Activated CD8-positive, alpha-beta memory T cell treated with anti-CD3 and anti-CD28 coated beads for 1 hour (primary cell): ENCODE data around the gene ZNRF1.
"Not testable (repeated sequence)": the region's sequence is repeated elsewhere in the genome, so short reads cannot be mapped to it uniquely, and the experiment has no call there.

ENCODE experiments used
- DNase-seq, 2 donors: peaks; one replicate each; pipeline ENCODE4 v3.0.0-alpha.2; 2020; ENCODE audit warnings: low read depth in 1 of 2; ENCODE audit errors: extremely low read depth in 1 of 2

Gene ZNRF1

GRCh38 chr16:75026239-75026891, 27.5 kb downstream of the ZNRF1 start:
- DNase-seq: not testable (repeated sequence)

GRCh38 chr16:75026892-75027391, 28.1 kb downstream of the ZNRF1 start:
- no peak for DNase-seq

- DNase-seq: no peak
These were observed 28.9 kb downstream of the ZNRF1 start for GRCh38 chr16:75027520-75028300.

- DNase-seq: no peak
These were observed 29.8 kb downstream of the ZNRF1 start for GRCh38 chr16:75028544-75029135.

GRCh38 chr16:75029854-75030253, 31.0 kb downstream of the ZNRF1 start:
- no peak for DNase-seq

GRCh38 chr16:75032655-75033054, 33.8 kb downstream of the ZNRF1 start:
- no peak for DNase-seq

- no peak for DNase-seq
These were observed 36.7 kb downstream of the ZNRF1 start for GRCh38 chr16:75035410-75035968.

- no peak for DNase-seq
These were observed 39.4 kb downstream of the ZNRF1 start for GRCh38 chr16:75038036-75038858.

GRCh38 chr16:75039941-75040340, 41.1 kb downstream of the ZNRF1 start:
- DNase-seq: no peak

- no peak for DNase-seq
These were observed 43.8 kb downstream of the ZNRF1 start for GRCh38 chr16:75042426-75043174.

GRCh38 chr16:75043175-75043895, 44.5 kb downstream of the ZNRF1 start:
- no peak for DNase-seq

GRCh38 chr16:75044800-75045361, 46.1 kb downstream of the ZNRF1 start:
- no peak for DNase-seq

GRCh38 chr16:75045424-75045823, 46.6 kb downstream of the ZNRF1 start:
- no peak for DNase-seq

- DNase-seq: no peak
These were observed 49.2 kb downstream of the ZNRF1 start for GRCh38 chr16:75048054-75048453.

GRCh38 chr16:75048530-75048929, 49.7 kb downstream of the ZNRF1 start:
- no peak for DNase-seq

GRCh38 chr16:75052481-75053202, 53.8 kb downstream of the ZNRF1 start:
- no peak for DNase-seq

GRCh38 chr16:75053791-75054555, 55.1 kb downstream of the ZNRF1 start:
- DNase-seq: no peak

GRCh38 chr16:75054556-75054947, 55.7 kb downstream of the ZNRF1 start:
- no peak for DNase-seq
